ENCODE results near the gene MAG.

Gene MAG

DNA sequence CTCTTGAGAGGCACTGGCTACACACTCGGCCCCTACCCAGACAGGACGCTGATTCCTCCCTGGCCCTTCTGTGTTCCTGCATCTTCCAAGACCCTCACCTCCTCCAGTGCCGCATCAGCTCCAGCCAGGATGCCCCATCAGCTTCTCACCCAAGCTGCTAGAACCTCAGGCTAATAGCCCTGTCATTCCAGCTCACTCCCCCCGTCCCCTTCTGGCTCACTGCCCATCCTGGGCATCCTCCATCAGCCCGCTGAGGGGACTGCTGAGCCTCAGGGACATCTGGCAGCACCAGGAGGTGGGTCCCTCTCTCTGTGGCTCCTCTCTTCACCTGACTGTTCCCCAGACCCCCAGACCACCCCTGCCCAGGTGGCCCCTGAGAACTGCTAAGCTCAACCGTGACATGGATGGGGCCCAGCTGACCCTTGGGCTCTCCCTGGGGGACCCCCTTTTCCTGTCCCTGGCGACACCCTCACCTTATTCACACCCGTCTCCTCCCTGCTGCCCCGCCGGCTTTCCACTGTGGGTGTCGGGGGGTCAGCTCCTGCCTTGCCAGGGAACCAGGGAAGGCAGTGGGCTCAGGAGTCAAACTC lies 71.1 kb downstream of the MAG start:
- no peak overlapping the region for H3K4me3 ChIP-seq (ENCODE audit: low read length)
- TF ChIP-seq, protein P1, sequence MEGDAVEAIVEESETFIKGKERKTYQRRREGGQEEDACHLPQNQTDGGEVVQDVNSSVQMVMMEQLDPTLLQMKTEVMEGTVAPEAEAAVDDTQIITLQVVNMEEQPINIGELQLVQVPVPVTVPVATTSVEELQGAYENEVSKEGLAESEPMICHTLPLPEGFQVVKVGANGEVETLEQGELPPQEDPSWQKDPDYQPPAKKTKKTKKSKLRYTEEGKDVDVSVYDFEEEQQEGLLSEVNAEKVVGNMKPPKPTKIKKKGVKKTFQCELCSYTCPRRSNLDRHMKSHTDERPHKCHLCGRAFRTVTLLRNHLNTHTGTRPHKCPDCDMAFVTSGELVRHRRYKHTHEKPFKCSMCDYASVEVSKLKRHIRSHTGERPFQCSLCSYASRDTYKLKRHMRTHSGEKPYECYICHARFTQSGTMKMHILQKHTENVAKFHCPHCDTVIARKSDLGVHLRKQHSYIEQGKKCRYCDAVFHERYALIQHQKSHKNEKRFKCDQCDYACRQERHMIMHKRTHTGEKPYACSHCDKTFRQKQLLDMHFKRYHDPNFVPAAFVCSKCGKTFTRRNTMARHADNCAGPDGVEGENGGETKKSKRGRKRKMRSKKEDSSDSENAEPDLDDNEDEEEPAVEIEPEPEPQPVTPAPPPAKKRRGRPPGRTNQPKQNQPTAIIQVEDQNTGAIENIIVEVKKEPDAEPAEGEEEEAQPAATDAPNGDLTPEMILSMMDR (IDR thresholded peaks at IDR 0.05; ENCODE audit: insufficient read depth, low read depth, low read length, missing control alignments): no peak
- no peak for DNase-seq (ENCODE audit: low read depth)

All from epithelial cell of esophagus (primary cell).